ENCODE measurements around the gene NUDT4. TPM values are rescaled to one million over a fixed set of nuclear protein-coding genes. Genes with fewer than 3 reads are reported as not detected.
A peak's percentile ranks its signal among the peaks of the same experiment; 100 is the strongest.

The NUDT4 gene
- polyA plus RNA-seq (2013, experiment 1 of 2; ENCODE audit: insufficient read length) = 37.2 TPM
- 43.1 TPM for polyA plus RNA-seq (2013, experiment 2 of 2; ENCODE audit: insufficient read length)

DNA sequence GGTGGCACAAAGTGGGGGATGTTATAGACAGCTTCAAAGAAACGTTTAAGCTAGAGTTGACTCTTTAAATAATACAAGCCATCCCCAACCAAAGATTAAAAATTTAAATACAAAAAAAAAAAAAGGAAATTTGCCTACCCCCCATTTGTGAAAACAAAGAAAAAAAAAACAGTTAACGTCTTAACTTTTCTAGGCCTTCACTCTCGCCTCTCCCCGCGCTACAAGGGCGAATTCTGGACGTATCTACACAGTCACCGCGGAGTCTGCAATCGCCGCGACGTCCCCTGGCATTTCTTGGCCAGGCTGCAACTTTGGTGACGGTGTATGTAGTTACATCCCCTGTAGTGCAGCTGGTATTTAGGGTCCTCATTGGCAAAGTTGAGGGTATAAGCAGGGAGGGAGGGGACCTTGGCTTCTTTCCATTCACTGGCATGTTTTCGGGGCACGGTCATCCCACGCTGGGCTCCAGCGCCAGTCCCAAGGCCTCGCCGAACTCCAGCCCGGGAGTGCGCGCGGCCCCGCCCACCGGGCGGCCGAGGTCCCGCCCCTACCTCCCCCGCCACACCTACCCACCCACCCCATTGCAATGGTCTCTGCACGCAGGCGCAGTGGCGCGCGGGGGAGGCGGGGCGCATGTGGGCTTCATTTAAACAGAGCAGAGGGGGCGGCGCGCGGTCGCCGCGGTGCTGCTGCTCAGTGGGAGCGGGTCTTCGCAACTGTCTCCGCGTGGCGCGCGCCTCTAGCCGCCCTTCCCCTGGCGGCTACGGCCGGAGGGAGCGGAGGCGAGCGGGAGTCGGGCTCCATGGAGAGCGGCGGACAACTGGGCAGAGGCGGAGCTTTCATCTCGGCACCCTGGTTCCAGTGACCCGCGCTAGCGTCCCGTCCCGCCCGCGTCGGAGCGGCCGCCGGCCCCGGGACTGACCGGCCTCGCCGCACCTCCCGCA, at the start of gene NUDT4:
NUDT4 (plus strand) TSS at position 674 of the 944 bp plus-strand sequence. CDS start 398 bp downstream, outside the sequence.
- DNase-seq = peak; percentile 97

DNA sequence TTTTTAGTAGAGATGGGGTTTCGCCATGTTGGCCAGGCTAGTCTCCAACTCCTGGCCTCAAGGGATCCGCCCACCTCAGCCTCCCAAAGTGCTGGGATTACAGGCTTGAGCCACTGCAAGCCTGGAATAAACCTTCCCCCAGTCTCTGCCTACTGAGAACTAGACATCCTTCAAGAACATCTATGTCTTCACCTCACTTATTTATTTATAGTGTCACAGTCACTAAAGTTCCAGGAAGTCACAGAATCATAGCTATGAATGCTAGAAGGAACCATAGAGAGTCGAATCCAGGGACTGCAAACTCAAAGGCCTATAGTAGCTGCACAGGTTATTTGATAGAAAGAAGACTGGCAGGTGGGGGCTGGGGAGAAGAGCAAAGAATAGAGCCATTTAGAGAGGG, 44.7 kb upstream of the NUDT4 start:
- DNase-seq = no peak

DNA sequence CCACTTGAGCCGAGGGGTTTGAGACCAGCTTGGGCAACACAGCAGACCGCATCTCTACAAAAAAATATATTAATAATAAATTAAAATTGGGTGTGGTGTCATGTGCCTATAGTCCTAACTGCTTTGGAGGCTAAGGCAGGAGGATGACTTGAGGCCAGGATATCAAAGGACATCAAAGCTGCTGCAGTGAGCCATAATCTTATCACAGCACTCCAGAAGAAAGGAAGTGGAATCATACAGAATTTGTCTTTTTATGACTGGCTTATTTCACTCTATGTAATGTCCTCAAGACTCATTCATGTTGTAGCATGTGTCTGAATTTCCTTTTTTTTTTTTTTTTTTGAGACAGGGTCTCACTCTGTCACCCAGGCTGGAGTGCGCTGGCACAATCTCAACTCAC, 43.9 kb upstream of the NUDT4 start:
- DNase-seq = no peak

DNA sequence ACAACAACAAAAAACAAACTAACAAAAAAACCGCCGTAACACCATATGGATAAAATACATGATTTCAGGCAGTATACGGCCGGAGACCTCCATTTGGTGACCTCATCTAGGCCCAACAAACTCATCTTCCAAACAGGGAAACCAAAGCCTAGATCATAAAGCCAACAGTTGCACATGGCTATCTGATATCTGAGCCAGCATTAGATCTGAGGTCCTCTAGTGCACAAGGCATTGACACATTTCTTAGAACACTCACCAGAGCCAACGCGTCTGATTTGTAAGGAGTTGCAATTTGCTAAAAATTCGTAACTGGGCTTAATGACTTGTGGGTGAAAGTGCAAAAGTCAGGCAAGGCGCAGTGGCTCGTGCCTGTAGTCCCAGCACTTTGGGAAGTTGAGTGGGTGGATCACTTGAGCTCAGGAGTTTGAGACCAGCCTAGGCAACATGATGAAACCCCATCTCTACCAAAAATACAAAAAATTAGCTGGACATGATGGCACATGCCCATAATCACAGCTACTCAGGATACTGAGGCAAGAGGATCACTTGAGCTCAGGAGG, 42.0 kb upstream of the NUDT4 start:
- no peak for DNase-seq

DNA sequence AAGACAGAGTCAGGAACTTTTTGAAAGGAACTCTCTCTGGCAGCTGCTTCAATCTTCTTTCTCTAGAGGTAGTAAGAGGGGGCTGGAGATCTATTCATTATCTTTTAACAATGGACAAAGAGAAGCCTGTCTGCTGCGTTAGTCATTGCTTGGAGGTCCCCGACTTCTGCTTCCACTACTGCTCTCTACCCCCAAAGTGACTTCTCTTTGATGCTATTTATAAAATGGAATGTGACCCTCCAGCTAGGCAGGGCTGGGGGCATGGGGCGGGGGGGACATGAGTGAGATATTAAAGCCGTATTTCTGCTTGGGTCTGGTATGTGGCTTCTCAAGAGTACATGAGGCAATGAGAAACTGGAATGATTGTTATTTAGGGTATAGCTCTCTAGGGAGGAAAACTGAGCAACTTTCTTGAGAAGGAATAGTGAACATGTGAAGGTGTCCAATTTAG, 41.4 kb upstream of the NUDT4 start:
- peak; percentile 75 for DNase-seq

DNA sequence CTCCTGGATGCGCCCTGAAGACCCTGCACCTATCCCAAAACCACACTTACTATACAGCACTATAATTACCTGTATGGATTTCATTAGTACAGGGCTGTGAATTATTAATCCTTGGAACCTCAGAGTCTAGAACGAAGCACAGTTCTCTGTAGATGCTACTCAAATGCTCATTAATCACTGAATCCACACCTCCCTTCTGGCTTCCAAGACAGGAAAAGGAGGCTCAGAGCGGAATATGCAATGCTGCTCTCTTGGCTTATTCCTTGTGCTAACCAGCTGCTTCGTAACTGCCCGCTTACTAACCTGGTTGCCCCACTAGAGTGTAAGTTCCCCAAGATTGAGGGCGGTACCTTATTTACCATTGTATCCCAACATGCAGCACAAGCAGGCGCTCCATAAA, 39.1 kb upstream of the NUDT4 start:
- DNase-seq = no peak

DNA sequence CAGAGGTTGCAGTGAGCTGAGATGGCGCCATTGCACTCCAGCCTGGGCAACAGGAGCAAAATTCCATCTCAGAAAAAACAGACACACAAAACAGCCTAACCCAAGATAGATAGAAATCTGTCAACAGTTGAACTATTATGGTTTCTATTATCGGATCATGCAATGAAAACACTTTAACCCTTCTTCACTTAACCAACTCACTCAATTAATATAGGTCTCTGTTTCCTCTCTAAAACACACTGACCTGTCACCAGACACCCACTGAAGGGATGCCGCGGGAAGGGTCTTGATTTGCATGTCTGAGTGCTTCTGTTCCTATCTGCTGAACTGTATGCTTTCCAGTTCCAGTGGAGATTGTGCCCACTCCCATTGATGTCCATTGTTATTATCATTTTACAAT, 38.0 kb upstream of the NUDT4 start:
- DNase-seq = no peak

DNA sequence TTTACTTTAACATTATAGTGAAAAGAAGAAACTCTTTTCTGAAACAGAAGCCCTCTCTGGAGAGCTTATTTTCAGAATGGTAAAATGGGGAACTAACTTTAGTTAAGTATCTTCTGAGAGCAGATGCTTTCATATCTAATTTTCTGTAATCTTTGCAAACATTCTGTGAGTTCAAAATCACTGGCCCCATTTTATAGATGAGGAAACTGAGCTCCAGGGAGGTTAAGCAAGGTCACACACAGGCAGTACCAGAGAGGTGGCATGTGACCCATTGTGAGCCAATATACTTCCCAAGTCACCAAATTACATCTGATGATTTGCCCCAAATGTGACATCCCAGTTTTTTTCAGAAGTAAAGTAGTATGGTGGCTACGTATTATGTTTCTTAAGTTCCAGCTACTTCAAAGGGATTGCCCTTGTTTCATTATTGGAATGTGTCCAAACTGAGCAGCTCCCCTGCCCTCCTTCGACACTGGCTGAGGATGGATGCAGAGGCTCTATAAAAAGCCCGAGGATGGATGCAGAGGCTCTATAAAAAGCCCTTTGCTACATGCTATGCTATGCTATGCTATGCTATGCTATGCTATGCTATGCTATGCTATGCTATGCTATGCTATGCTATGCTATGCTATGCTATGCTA, 36.2 kb upstream of the NUDT4 start:
- DNase-seq = no peak

DNA sequence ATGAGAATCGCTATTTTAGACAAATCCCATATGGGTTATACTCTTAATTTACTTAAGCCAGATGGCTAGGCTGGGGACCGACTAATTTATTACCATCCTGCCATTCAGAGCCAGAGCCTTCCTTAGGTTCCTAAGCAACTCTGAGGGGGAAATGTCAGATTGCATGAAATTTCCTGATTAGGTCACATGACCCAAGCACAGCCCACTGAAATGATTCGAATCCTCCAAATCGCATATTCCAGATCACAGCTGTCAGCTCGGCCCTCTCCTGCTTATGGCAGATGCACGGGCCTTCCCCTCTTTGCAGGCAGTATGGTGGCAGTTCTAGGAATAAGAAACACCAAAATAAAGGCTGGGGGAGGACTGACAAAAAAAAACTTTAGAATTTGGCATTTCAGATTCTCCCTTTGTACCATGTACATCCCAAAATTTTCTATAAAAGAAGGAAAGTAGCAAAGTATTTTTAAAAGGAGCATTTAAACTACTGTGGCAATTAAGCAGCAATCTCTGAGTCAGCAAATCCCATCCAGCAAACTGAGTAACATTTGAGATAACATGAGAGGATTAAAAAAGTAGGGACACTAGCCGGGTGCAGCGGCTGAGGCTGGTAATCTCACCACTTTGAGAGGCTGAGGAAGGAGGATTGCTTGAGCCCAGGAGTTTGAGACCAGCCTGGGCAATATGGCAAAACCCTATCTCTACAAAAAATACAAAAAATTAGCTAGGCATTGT, 30.5 kb upstream of the NUDT4 start:
- no peak for DNase-seq

DNA sequence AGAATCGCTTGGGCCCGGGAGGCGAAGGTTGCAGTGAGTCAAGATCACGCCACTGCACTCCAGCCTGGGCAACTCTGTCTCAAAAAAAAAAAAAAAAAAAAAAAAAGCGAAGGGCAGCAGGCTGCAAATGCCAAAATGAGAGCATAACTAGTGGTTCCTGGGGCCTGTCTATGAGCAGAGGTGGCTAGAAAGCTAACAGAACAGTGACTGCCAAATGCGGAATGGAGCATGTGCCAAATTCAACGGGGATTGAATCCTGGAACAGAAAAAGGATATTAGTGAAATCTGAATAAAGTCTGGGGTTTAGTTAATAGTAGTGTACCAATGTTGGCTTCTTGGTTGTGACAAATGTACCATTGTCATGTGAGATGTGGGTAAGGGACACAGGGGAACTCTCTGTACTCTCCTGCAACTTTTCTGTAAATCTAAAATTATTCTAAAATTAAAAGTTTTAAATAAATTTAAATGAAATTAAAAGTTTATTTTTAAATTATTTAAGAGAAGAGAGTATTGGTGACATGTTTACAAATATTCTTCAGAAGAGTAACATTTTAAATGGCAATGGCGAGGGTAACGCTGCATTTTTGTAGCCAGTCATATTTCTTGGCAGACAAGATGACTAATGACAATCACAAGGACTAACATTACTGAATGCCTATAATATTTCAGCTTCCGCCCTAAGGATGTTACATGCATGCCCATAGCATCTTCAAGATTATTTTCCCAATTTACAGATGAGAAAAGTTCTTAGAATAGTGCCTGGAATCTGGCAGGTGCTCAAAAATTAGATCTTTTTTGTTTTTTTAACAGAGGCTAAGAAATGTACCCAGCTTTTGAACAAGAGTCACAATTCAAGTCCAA, 28.9 kb upstream of the NUDT4 start:
- peak; percentile 18 for DNase-seq

DNA sequence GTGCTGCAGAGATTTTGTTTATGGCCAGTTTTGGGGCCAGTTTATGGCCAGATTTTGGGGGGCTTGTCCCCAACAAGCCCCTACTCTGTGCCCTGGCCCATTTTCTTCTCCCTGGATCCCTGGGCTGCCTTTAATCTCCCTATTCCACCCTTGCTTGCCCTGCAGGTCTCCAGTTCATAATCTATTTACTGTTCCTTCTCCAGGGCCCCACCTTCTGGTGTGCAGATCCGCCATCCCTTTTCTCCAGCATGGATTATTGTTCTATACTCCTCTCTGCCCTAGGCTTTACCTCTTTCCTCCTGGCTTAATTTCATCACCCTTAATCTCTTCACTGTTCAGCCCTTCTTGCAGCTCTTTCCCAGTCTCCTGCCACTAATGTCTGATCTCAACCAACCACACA, 26.0 kb upstream of the NUDT4 start:
- DNase-seq = no peak

DNA sequence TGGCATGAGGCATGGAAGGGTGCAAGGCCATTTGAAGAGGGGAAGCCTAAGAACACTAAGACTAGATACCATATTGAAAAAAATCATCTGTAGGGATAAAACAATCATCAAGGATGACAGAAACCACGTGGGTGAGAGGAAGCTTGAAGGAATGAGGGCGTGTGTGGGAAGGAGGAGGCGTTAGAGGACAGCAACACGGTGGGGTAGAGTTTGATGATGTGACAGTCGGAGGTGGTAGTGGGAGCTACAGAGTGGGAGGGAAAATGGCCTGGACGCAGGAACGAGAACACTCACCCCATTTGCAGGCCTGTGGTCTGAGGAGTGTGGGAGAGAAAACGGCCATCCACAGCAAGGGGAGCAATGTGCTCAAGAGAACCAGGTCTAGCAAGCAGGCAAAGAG, 25.4 kb upstream of the NUDT4 start:
- no peak for DNase-seq

DNA sequence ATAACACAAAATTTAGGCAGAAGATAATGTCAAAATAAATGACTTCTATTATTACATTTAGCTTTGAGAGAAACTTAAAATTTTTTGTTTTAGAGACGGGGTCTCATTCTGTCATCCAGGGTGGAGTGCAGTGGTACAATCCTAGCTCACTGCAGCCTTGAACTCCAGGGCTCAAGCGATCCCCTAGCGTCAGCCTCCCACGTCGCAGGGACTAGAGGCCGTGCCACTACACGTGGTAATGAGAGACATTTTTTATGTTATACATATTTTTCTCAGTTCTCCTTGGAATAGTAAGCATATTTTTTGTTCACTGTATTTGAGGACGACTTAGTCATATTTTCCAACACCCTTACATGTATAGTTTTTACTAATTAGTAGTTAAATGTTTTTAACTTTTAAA, 21.5 kb upstream of the NUDT4 start:
- DNase-seq = no peak

DNA sequence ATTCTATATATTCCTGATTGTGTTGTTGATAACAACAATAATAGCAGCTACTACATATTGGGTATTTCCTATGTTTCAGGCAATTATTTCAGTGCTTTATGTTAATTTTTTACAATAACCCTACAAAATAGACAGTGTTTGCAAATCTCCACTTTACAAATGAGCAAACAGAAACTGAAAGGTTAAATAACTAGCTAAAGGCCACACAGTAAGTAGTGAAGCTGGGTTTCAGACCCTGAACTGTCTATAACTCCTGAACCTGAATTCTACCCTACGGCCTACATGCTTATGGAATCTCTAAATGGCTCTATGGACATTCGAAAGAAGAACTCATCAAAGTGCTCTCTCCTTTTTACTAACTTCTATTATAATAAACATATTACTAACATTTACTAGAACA, 19.7 kb upstream of the NUDT4 start:
- no peak for DNase-seq

DNA sequence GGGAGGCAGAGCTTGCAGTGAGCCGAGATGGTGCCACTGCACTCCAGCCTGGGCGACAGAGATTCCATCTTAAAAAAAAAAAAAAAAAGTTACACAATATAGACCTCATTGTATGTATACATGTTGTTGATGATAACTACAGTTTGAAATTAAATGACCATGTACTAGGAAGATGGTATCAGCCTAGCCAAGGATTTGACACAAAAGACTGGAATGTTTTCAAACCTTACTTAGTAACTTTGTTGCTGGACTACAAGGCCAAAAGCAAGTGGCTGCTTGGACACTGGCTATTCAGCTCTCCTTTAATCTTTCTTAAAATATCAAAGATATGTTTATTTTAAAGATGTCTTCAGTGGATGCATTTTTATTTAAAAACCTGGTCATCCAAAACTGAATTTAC, 18.9 kb upstream of the NUDT4 start:
- no peak for DNase-seq

DNA sequence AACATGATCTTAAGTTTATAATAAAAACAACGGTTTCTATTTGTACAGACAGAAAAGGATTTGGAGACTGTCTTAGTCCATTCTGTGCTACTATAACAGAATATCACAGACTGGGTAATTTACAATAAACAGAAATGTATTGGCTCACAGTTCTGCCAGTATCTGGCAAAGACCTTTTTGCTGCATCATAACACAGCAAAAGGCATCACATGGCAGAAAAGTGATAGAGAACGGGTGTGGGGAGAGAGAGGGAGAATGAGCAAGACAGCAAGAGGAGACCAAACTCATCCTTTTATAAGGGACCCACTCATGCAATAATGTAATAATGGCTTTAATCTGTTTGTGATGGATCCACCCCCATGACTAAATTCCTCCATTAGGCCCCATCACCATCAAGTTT, 17.0 kb upstream of the NUDT4 start:
- DNase-seq = no peak

DNA sequence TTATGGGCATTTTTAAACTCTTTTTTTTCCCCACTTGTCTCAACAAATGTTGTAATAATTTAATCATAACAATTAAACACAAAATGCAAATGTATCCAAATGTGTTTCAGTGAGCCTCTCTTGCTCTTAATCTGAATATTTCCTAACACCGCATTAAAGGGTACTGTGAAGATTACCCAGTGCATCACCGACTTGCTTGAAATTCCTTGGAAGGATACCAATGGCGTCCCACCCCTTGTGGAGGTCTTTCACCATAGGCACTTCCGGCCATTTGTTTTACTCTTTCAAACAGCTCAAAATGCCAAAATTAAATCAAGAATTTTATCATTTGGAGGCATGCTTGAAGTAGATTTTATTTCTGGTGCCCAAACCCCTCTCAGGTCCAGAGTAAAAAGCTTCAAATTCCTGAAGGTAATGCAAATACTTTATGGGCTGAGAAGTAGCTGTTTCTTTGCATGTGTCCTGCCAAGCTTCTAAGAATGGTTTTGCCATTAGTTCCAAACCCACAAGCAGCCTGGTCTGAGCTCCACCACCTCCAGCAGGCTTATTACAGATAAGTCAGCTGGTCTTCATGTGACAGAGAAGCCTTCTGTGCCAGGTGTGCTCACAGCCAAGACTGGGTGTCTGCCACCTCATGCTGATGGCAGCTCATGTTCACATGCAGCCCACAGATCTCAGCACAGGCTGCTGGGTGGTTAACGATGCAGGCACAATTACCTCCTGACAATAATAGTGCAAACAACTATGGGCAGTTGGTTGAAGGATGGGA, 16.4 kb upstream of the NUDT4 start:
- DNase-seq = no peak

DNA sequence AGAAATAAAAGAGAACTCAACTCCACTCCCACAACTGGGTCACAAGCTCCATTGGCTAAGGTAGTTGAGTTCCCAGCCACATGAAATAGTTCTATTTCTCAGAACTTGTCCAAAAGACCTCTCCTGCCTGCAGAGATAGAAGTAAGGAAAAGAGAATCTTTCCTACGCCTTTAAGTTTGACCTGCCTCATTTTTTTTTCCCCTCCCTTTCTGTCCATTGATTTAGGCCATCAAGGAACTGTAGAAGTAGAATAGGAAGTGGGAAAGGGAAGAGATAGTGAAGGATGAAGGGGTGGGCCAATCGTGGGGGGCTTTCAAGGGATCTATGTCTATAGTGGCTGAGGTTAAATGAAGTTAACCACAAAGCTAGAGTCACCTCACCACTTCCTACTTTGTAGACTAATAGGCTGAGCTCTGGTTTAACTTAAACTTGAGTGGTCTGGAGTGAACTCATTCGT, 13.9 kb upstream of the NUDT4 start:
- no peak for DNase-seq

DNA sequence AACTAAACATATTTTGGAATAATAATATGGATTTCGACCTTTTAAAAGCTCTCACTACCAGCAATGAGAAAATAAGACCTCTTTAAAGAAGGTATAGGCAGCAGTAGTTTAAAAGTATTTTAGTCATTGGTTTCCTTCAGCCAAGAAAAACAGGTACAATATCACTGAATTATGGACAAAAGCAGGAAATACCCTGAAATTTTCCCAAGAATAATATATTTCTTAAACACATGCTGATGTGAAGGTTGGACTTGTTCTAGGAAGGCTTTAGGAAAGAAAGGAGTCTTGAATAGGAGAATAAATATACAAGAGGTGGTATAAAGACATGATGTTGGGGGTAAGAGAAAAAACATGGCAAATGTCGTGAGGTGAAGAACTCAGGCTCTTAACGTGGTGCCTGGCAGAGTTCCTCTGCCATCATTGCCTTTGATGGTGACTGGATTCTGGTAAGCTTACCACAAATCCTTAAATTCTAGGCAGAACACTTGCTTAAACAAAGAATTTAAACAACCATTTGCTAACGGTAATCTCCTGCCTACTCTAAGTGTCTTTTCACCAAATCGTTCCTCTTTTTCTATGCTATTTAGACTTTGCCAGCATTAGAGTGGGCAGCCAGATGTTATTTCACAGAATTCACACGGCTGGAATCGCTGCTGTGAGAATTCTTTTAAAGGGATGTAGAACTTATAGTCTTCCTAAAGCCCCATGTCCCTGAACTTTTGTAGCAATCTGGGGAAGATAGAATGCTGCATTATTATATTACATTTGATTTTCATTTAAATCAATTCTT, 11.9 kb upstream of the NUDT4 start:
- DNase-seq = no peak

DNA sequence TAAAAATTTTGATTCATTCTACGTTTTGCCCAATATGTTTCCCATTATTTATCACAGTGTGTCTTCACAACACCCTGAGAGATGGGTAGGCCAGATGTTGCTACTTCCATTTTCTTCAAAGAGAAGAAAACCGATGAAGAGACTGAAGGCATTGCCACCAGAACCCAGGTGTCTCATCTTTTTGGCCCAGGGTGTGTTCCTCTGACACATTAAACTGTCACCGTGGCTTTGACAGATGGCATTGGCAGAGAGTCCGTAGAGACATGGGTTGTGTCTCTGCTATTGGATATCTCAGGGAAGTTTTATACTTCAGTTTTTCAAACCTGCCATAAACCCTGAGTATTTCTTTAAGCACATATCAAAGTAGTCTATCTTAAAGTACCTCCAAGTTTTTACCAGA, 11.3 kb upstream of the NUDT4 start:
- no peak for DNase-seq
